Gastroesophageal sphincter (tissue), 4 donors: Measurements from ENCODE around the gene ROBO3. TPM values are rescaled to one million over a fixed set of nuclear protein-coding genes. Genes with fewer than 3 reads are reported as not detected.

Experiments
- ATAC-seq: fragments of 150-250 bp; one replicate; pipeline ENCODE4 v1.9.1; 2016; ENCODE audit warnings: mild to moderate bottlenecking, moderate library complexity
- H3K27ac ChIP-seq, 4 donors: fragments of 200-600 bp; sonication (generic) in 3 of 4; 1 replicate in 3 of 4; 2 replicates in 1 of 4; pipeline ENCODE4 v1.5.1; 2016 to 2019
- H3K27me3 ChIP-seq: fragments of 200-600 bp; sonication (generic); one replicate; pipeline ENCODE4 v1.5.1; 2019
- H3K36me3 ChIP-seq, 2 donors: fragments of 200-600 bp; sonication (generic); one replicate each; pipeline ENCODE4 v1.5.1; 2019; ENCODE audit warnings: control low read depth in 1 of 2
- H3K4me1 ChIP-seq, 3 donors: fragments of 200-600 bp; sonication (generic); 1 replicate in 2 of 3; 2 replicates in 1 of 3; pipeline ENCODE4 v1.5.1; 2016 to 2019; ENCODE audit warnings: control low read depth in 2 of 3
- H3K4me3 ChIP-seq, 2 donors: fragments of 200-600 bp; sonication (generic); one replicate each; pipeline ENCODE4 v1.5.1; 2019; ENCODE audit warnings: mild to moderate bottlenecking in 1 of 2, moderate library complexity in 1 of 2
- H3K9me3 ChIP-seq, 3 donors: fragments of 200-600 bp; sonication (generic); one replicate each; pipeline ENCODE4 v1.5.1; 2017 to 2019; ENCODE audit warnings: control low read depth in 2 of 3
- EP300 ChIP-seq: sonication (generic); formaldehyde crosslinking; IDR thresholded peaks from one replicate; pipeline ENCODE4 v1.6.1; 2017; ENCODE audit warnings: antibody characterized with exemption, mild to moderate bottlenecking
- POLR2A ChIP-seq, 2 donors: fragments of 450-650 bp; IDR thresholded peaks; one replicate each; pipeline ENCODE4 v1.6.1; 2017; ENCODE audit warnings: antibody characterized with exemption in 2 of 2, mild to moderate bottlenecking in 2 of 2, moderate library complexity in 1 of 2
- POLR2AphosphoS5 ChIP-seq: sonication (generic); formaldehyde crosslinking; IDR thresholded peaks from one replicate; pipeline ENCODE4 v1.6.1; 2017; ENCODE audit warnings: antibody characterized with exemption
- WGBS, 2 donors: methylation state at CpG; one replicate each; pipeline ENCODE4 v1.1.5; 2018; ENCODE audit warnings: low coverage in 1 of 2; 5-methylcytosine and 5-hydroxymethylcytosine counted together
- total RNA-seq, 4 donors: library from RNA; depleted of rRNA; stranded (reverse); fragments of >200 nt; gene quantifications; one replicate each; pipeline ENCODE4 v1.1.0, GENCODE V29; 2016
- TF ChIP-seq, protein P1 (sequence below), 4 experiments: fragments of 200-600 bp in 2 of 4; fragments of 450-650 bp in 2 of 4; sonication (generic) in 1 of 4; IDR thresholded peaks; one replicate each; pipeline ENCODE4 v1.5.1; 2017 to 2019; ENCODE audit warnings: antibody characterized with exemption in 4 of 4, mild to moderate bottlenecking in 2 of 4, moderate library complexity in 2 of 4

The ROBO3 gene
- total RNA-seq, 4 donors from 2014 or later = 3.6 to 10.8 (median 9.2) TPM

GRCh38 chr11:124891373-124891861 is 26.2 kb downstream of the ROBO3 start:
- H3K27ac ChIP-seq = peak overlapping the region in 3 of 4 donors; percentile 31 to 48 (median 46)
- no peak for TF ChIP-seq EP300
- TF ChIP-seq, protein P1, sequence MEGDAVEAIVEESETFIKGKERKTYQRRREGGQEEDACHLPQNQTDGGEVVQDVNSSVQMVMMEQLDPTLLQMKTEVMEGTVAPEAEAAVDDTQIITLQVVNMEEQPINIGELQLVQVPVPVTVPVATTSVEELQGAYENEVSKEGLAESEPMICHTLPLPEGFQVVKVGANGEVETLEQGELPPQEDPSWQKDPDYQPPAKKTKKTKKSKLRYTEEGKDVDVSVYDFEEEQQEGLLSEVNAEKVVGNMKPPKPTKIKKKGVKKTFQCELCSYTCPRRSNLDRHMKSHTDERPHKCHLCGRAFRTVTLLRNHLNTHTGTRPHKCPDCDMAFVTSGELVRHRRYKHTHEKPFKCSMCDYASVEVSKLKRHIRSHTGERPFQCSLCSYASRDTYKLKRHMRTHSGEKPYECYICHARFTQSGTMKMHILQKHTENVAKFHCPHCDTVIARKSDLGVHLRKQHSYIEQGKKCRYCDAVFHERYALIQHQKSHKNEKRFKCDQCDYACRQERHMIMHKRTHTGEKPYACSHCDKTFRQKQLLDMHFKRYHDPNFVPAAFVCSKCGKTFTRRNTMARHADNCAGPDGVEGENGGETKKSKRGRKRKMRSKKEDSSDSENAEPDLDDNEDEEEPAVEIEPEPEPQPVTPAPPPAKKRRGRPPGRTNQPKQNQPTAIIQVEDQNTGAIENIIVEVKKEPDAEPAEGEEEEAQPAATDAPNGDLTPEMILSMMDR (IDR thresholded peaks at IDR 0.05) = peak in 1 of 4 experiments; percentile 11
- no CpG with 5 or more reads among the region's 12 CpGs for WGBS, 2 donors
- H3K4me3 ChIP-seq = no peak overlapping the region
- no peaks in the 10 kb centered on the region for H3K9me3 ChIP-seq
- ATAC-seq = no peak
- H3K4me1 ChIP-seq = peaks cover 0 to 56% (median 15%) of the 10 kb centered on the region in 3 donors
- no peaks in the 10 kb centered on the region for H3K36me3 ChIP-seq
- peaks cover 20% of the 10 kb centered on the region for H3K27me3 ChIP-seq

DNA sequence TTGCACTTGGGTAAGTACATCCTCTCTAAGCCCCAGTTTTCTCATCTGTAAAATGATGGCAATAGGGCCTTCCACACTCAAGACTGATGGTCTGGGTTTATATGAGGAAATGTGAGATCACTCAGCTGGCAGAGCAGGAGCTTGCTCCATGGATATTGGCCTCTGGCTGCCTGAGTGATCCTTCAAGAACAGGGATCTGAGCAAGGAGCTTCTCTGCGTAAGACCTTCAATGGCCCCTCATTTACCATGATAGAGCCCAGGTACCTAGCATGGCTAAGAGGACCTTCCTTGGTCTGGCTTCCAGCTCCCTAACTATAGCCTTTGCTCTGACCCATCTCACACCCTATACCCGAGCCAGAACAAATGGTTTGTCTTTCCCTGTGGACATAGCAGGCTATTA is 26.9 kb downstream of the ROBO3 start:
- H3K27ac ChIP-seq = peak overlapping the region in 3 of 4 donors; percentile 8 to 48 (median 46)
- ATAC-seq = no peak
- no peak overlapping the region for H3K4me3 ChIP-seq
- WGBS, 2 donors = 47 to 60% methylated on average over 1 of the region's 2 CpGs
- TF ChIP-seq POLR2A (IDR thresholded peaks at IDR 0.05) (no peak), POLR2AphosphoS5 (no peak), EP300 (no peak)
- TF ChIP-seq, protein P1 (IDR thresholded peaks at IDR 0.05) = no peak
- H3K36me3 ChIP-seq = no peaks in the 10 kb centered on the region
- H3K4me1 ChIP-seq = peaks cover 0 to 62% (median 15%) of the 10 kb centered on the region in 3 donors
- peaks cover 12% of the 10 kb centered on the region for H3K27me3 ChIP-seq
- H3K9me3 ChIP-seq = no peaks in the 10 kb centered on the region

GRCh38 chr11:124892750-124893454 is 27.7 kb downstream of the ROBO3 start:
- peak; percentile 24 for ATAC-seq
- peaks cover 5% of the 10 kb centered on the region for H3K27me3 ChIP-seq
- no peaks in the 10 kb centered on the region for H3K9me3 ChIP-seq
- H3K4me1 ChIP-seq = peaks cover 0 to 68% (median 20%) of the 10 kb centered on the region in 3 donors
- WGBS, 2 donors = 70 to 72% methylated on average over 3 to 6 of the region's 9 CpGs
- H3K36me3 ChIP-seq = no peaks in the 10 kb centered on the region
- no peak overlapping the region for H3K4me3 ChIP-seq
- TF ChIP-seq, protein P1 (IDR thresholded peaks at IDR 0.05) = no peak
- TF ChIP-seq EP300 = no peak
- no peak for TF ChIP-seq POLR2A (IDR thresholded peaks at IDR 0.05)
- TF ChIP-seq POLR2AphosphoS5 = no peak
- H3K27ac ChIP-seq = peak overlapping the region in 2 of 4 donors; percentile 46 to 48

DNA sequence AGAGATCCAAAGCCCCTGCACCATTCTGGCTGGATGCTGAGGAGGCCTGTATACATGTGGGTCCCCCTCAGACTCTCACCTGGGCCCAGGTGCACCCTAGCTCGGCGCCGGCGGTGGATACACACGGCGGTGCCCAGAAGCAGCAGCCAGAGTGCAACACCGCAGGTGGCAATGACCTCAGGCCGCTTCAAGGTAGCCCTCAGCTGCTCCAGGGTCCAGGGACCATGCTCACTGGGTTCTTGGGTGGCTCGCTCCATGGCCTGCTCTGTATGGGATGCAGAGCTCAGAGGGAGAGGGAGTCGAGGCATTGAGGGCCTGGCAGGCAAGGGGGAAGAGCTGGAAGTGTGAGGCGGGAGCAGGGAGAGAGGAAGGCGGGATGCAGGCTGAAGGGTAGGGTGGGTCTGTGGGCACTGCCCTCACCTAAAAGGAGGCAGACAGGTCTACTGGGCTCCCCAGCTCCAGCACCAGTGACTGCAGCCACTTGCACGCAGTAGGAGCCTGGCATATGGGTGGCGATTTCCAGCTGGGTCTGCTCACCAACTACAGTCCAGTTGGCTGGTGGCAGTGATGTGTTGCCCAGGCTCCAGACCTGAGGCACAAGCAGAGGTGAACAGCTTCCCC is 28.7 kb downstream of the ROBO3 start:
- Histone ChIP-seq H3K4me3 (no peak overlapping the region), H3K4me1 (peaks cover 0 to 78% (median 25%) of the 10 kb centered on the region in 3 donors), H3K27ac (peak overlapping the region in 2 of 4 donors; percentile 79 to 80), H3K9me3 (no peaks in the 10 kb centered on the region), H3K27me3 (no peaks in the 10 kb centered on the region), H3K36me3 (no peaks in the 10 kb centered on the region)
- TF ChIP-seq EP300 (no peak), POLR2AphosphoS5 (no peak), POLR2A (IDR thresholded peaks at IDR 0.05) (no peak)
- TF ChIP-seq, protein P1 (IDR thresholded peaks at IDR 0.05) = no peak
- WGBS, 2 donors = 60% methylated on average over 1 of the region's 14 CpGs; no CpG with 5 or more reads in 1 of the 2 donors
- no peak for ATAC-seq
